Activated naive CD4-positive, alpha-beta T cell treated with anti-CD3 and anti-CD28 coated beads for 36 hours (primary cell): ENCODE measurements around the gene COA7. TPM values are rescaled to one million over a fixed set of nuclear protein-coding genes. Genes with fewer than 3 reads are reported as not detected.
"Not testable (repeated sequence)": the region's sequence is repeated elsewhere in the genome, so short reads cannot be mapped to it uniquely, and the experiment has no call there.

Source experiments
- CTCF ChIA-PET: fragments of 350-600 bp; sonication (Branson Sonifier 250); formaldehyde crosslinking; loops from one replicate; lab custom pipeline; 2021; ENCODE audit warnings: antibody characterized with exemption; lab: Charles Lee
- DNase-seq: peaks from one replicate; pipeline ENCODE4 v3.0.0-alpha.2; 2020
- H3K27ac Mint-ChIP-seq: one replicate; pipeline ENCODE4 v1.8.0; 2021; ENCODE audit warnings: mild to moderate bottlenecking, mixed read lengths
- H3K27me3 Mint-ChIP-seq: one replicate; pipeline ENCODE4 v1.8.0; 2021; ENCODE audit warnings: low read depth, mixed read lengths
- H3K36me3 Mint-ChIP-seq: one replicate; pipeline ENCODE4 v1.8.0; 2021; ENCODE audit warnings: low read depth, mixed read lengths
- H3K4me1 Mint-ChIP-seq: one replicate; pipeline ENCODE4 v1.8.0; 2021; ENCODE audit warnings: low read depth, mixed read lengths
- H3K4me3 Mint-ChIP-seq: one replicate; pipeline ENCODE4 v1.8.0; 2021; ENCODE audit warnings: mild to moderate bottlenecking, moderate library complexity, mixed read lengths
- H3K9me3 Mint-ChIP-seq: one replicate; pipeline ENCODE4 v1.8.0; 2021; ENCODE audit warnings: mixed read lengths
- intact Hi-C: fragments of 100-400 bp; cut with micrococcal nuclease; formaldehyde crosslinking; loops from one replicate; pipeline ENCODE4 v1.15.1; 2023
- total RNA-seq, 2 experiments: library from RNA; stranded (reverse); gene quantifications; one replicate each; pipeline ENCODE4 v1.2.3, GENCODE V29; 2021

The COA7 gene
- total RNA-seq, 2 experiments from 2014 or later, result 11.4 to 11.7 TPM

GRCh38 chr1:52726265-52727113 is 28.3 kb upstream of the COA7 start, which contains the start of gene ZYG11B:
Gene ZYG11B (plus strand): TSS chr1:52726453. CDS start chr1:52726654, 201 bp downstream.
- peaks cover 33% of the 10 kb centered on the region for H3K4me1 Mint-ChIP-seq
- CTCF ChIA-PET, result no interaction called here
- no peaks in the 10 kb centered on the region for H3K9me3 Mint-ChIP-seq
- H3K27ac Mint-ChIP-seq, result peak within 1 kb of the TSS; percentile 55
- H3K4me3 Mint-ChIP-seq, result peak within 1 kb of the TSS; percentile 85
- no peaks in the 10 kb centered on the region for H3K27me3 Mint-ChIP-seq
- intact Hi-C loops, result loop anchor here (1.0 to 10.0 kb wide), 6 partner anchors 23 to 672 kb away; partner anchors contain the start of genes BTF3L4, CC2D1B, CPT2 and ECHDC2
- DNase-seq, result peak; percentile 91
- no peaks in the 10 kb centered on the region for H3K36me3 Mint-ChIP-seq

GRCh38 chr1:52725903-52726264 is 27.7 kb upstream of the COA7 start:
- Mint-ChIP-seq H3K4me1 (peaks cover 33% of the 10 kb centered on the region), H3K27ac (no peak overlapping the region), H3K36me3 (no peaks in the 10 kb centered on the region), H3K4me3 (peak overlapping the region; percentile 85), H3K9me3 (no peaks in the 10 kb centered on the region), H3K27me3 (no peaks in the 10 kb centered on the region)
- intact Hi-C loops, result loop anchor here (1.0 to 10.0 kb wide), 6 partner anchors 23 to 671 kb away; partner anchors contain the start of genes BTF3L4, CC2D1B, CPT2 and ECHDC2
- CTCF ChIA-PET, result interaction anchor here (0.5 kb wide), 1 partner anchor 285 kb away, joined by 3 read pairs; no protein-coding TSS in a partner anchor
- DNase-seq, result no peak

- Mint-ChIP-seq H3K4me1 (peaks cover 20% of the 10 kb centered on the region), H3K27me3 (no peaks in the 10 kb centered on the region), H3K4me3 (no peak overlapping the region), H3K36me3 (no peaks in the 10 kb centered on the region), H3K27ac (no peak overlapping the region), H3K9me3 (no peaks in the 10 kb centered on the region)
- CTCF ChIA-PET, result interaction anchor here (0.9 to 1.0 kb wide), 2 partner anchors 9 to 36 kb away, joined by 3 to 4 read pairs; no protein-coding TSS in a partner anchor
- no peak for DNase-seq
- intact Hi-C loops, result loop anchor here (10.0 kb wide), 1 partner anchor 668 kb away; the partner anchor contains the start of genes BTF3L4 and TXNDC12
Measured at GRCh38 chr1:52723260-52723659, 25.1 kb upstream of the COA7 start.

GRCh38 chr1:52715296-52715695 is 17.1 kb upstream of the COA7 start:
- DNase-seq, H3K4me3 Mint-ChIP-seq, intact Hi-C loops, H3K27ac Mint-ChIP-seq, H3K36me3 Mint-ChIP-seq, H3K9me3 Mint-ChIP-seq, H3K27me3 Mint-ChIP-seq, CTCF ChIA-PET, H3K4me1 Mint-ChIP-seq: not testable (repeated sequence)

GRCh38 chr1:52713590-52713989 is 15.4 kb upstream of the COA7 start:
- Mint-ChIP-seq H3K36me3 (no peaks in the 10 kb centered on the region), H3K4me3 (no peak overlapping the region), H3K27ac (no peak overlapping the region), H3K9me3 (no peaks in the 10 kb centered on the region), H3K4me1 (no peaks in the 10 kb centered on the region), H3K27me3 (no peaks in the 10 kb centered on the region)
- DNase-seq, result no peak
- intact Hi-C loops, result no loop called here
- CTCF ChIA-PET, result interaction anchor here (0.6 to 1.1 kb wide), 3 partner anchors 10 to 35 kb away, joined by 3 read pairs; no protein-coding TSS in a partner anchor

GRCh38 chr1:52709016-52709415 is 10.9 kb upstream of the COA7 start:
- no peaks in the 10 kb centered on the region for H3K36me3 Mint-ChIP-seq
- no peaks in the 10 kb centered on the region for H3K27me3 Mint-ChIP-seq
- no peaks in the 10 kb centered on the region for H3K4me1 Mint-ChIP-seq
- no peaks in the 10 kb centered on the region for H3K9me3 Mint-ChIP-seq
- DNase-seq, result no peak
- intact Hi-C loops, result loop anchor here (10.0 kb wide), 1 partner anchor 306 kb away; no protein-coding TSS in a partner anchor
- no peak overlapping the region for H3K4me3 Mint-ChIP-seq
- CTCF ChIA-PET, result no interaction called here
- H3K27ac Mint-ChIP-seq, result no peak overlapping the region

- H3K4me3 Mint-ChIP-seq, result no peak overlapping the region
- DNase-seq, result no peak
- intact Hi-C loops, result loop anchor here (10.0 kb wide), 1 partner anchor 307 kb away; no protein-coding TSS in a partner anchor
- no peaks in the 10 kb centered on the region for H3K9me3 Mint-ChIP-seq
- no peaks in the 10 kb centered on the region for H3K27me3 Mint-ChIP-seq
- H3K27ac Mint-ChIP-seq, result no peak overlapping the region
- no peaks in the 10 kb centered on the region for H3K36me3 Mint-ChIP-seq
- peaks cover 6% of the 10 kb centered on the region for H3K4me1 Mint-ChIP-seq
- CTCF ChIA-PET, result no interaction called here
Measured at GRCh38 chr1:52707927-52708655, 9.9 kb upstream of the COA7 start.

- intact Hi-C loops, result loop anchor here (10.0 kb wide), 1 partner anchor 308 kb away; no protein-coding TSS in a partner anchor
- CTCF ChIA-PET, result no interaction called here
- Mint-ChIP-seq H3K4me1 (peaks cover 10% of the 10 kb centered on the region), H3K4me3 (no peak overlapping the region), H3K27me3 (no peaks in the 10 kb centered on the region), H3K27ac (no peak overlapping the region), H3K36me3 (no peaks in the 10 kb centered on the region), H3K9me3 (no peaks in the 10 kb centered on the region)
- DNase-seq, result no peak
Measured at GRCh38 chr1:52706941-52707926, 9.1 kb upstream of the COA7 start.

- DNase-seq, result no peak
- CTCF ChIA-PET, result interaction anchor here (0.6 kb wide), 1 partner anchor 1045 kb away, joined by 3 read pairs; no protein-coding TSS in a partner anchor
- H3K36me3 Mint-ChIP-seq, result no peaks in the 10 kb centered on the region
- peaks cover 13% of the 10 kb centered on the region for H3K4me1 Mint-ChIP-seq
- H3K27ac Mint-ChIP-seq, result no peak overlapping the region
- H3K4me3 Mint-ChIP-seq, result no peak overlapping the region
- intact Hi-C loops, result loop anchor here (10.0 kb wide), 1 partner anchor 309 kb away; no protein-coding TSS in a partner anchor
- H3K9me3 Mint-ChIP-seq, result no peaks in the 10 kb centered on the region
- no peaks in the 10 kb centered on the region for H3K27me3 Mint-ChIP-seq
Measured at GRCh38 chr1:52706136-52706670, 8.1 kb upstream of the COA7 start.

- peak; percentile 89 for DNase-seq
- CTCF ChIA-PET, result interaction anchor here (0.7 to 1.2 kb wide), 5 partner anchors 10 to 558 kb away, joined by 3 to 4 read pairs (median 3); partner anchors contain the start of gene ECHDC2
- H3K27ac Mint-ChIP-seq, result peak overlapping the region; percentile 87
- H3K9me3 Mint-ChIP-seq, result no peaks in the 10 kb centered on the region
- no peaks in the 10 kb centered on the region for H3K27me3 Mint-ChIP-seq
- H3K36me3 Mint-ChIP-seq, result no peaks in the 10 kb centered on the region
- intact Hi-C loops, result loop anchor here (1.0 to 10.0 kb wide), 7 partner anchors 23 to 494 kb away; partner anchors contain the start of genes CPT2, ZYG11A and ZYG11B
- peaks cover 20% of the 10 kb centered on the region for H3K4me1 Mint-ChIP-seq
- H3K4me3 Mint-ChIP-seq, result peak overlapping the region; percentile 83
Measured at GRCh38 chr1:52702886-52703787, 5.0 kb upstream of the COA7 start.
